ENCODE measurements around the gene ZNF550. TPM values are rescaled to one million over a fixed set of nuclear protein-coding genes. Genes with fewer than 3 reads are reported as not detected.

Gene ZNF550
- total RNA-seq, 1 donor from 2014 or later, result 11.3 TPM

GRCh38 chr19:57570707-57571106 is 11.0 kb upstream of the ZNF550 start:
- TF ChIP-seq CTCF (IDR thresholded peaks at IDR 0.05; ENCODE audit: unreplicated experiment), result no peak
- peaks cover 76% of the 10 kb centered on the region for H3K36me3 Mint-ChIP-seq
- H3K27me3 Mint-ChIP-seq (ENCODE audit: low read depth), result no peaks in the 10 kb centered on the region
- no peak for DNase-seq (ENCODE audit: low spot score in 2 of 2, unreplicated experiment in 2 of 2)
- peaks cover 93% of the 10 kb centered on the region for H3K9me3 Mint-ChIP-seq
- no peak overlapping the region for H3K4me3 Mint-ChIP-seq
- no peak overlapping the region for H3K27ac Mint-ChIP-seq
- H3K4me1 Mint-ChIP-seq, result no peaks in the 10 kb centered on the region

- TF ChIP-seq CTCF (IDR thresholded peaks at IDR 0.05; ENCODE audit: unreplicated experiment), result no peak
- Mint-ChIP-seq H3K27ac (no peak overlapping the region), H3K27me3 (ENCODE audit: low read depth) (no peaks in the 10 kb centered on the region), H3K9me3 (peaks cover 75% of the 10 kb centered on the region), H3K4me3 (no peak overlapping the region), H3K4me1 (no peaks in the 10 kb centered on the region), H3K36me3 (peaks cover 45% of the 10 kb centered on the region)
- DNase-seq (ENCODE audit: low spot score in 2 of 2, unreplicated experiment in 2 of 2), result no peak
These were observed 7.0 kb upstream of the ZNF550 start for GRCh38 chr19:57566396-57567265.

DNA sequence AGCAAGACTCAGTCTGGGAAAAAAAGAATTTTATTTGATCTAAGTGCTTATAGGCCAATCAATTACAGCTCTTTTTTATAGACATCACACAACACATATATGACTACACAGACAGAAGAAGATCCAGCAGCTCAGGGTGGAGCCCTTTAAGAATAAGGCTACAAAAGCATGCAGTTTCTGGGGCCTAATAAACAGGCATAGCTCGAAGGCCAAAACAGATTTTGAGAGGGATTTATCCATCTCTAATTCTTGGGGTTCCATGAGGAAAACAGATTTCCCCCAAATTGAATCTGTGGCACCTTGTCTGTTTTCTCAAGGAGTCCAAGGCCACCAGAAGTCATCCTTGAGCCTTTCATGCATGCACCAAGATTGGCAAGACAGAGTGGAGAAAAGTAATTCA is 3.9 kb upstream of the ZNF550 start:
- Mint-ChIP-seq H3K27me3 (ENCODE audit: low read depth) (no peaks in the 10 kb centered on the region), H3K4me1 (peaks cover 2% of the 10 kb centered on the region), H3K27ac (no peak overlapping the region), H3K9me3 (peaks cover 71% of the 10 kb centered on the region), H3K4me3 (no peak overlapping the region), H3K36me3 (peaks cover 28% of the 10 kb centered on the region)
- no peak for TF ChIP-seq CTCF (IDR thresholded peaks at IDR 0.05; ENCODE audit: unreplicated experiment)
- no peak for DNase-seq (ENCODE audit: low spot score in 2 of 2, unreplicated experiment in 2 of 2)

- Mint-ChIP-seq H3K4me3 (peak overlapping the region; percentile 96), H3K27ac (peak overlapping the region; percentile 93), H3K9me3 (peaks cover 42% of the 10 kb centered on the region), H3K36me3 (peaks cover 41% of the 10 kb centered on the region), H3K27me3 (ENCODE audit: low read depth) (no peaks in the 10 kb centered on the region), H3K4me1 (peaks cover 13% of the 10 kb centered on the region)
- no peak for TF ChIP-seq CTCF (IDR thresholded peaks at IDR 0.05; ENCODE audit: unreplicated experiment)
- DNase-seq (ENCODE audit: low spot score in 2 of 2, unreplicated experiment in 2 of 2), result no peak
These were observed 407 bp upstream of the ZNF550 start for GRCh38 chr19:57560049-57560491.

DNA sequence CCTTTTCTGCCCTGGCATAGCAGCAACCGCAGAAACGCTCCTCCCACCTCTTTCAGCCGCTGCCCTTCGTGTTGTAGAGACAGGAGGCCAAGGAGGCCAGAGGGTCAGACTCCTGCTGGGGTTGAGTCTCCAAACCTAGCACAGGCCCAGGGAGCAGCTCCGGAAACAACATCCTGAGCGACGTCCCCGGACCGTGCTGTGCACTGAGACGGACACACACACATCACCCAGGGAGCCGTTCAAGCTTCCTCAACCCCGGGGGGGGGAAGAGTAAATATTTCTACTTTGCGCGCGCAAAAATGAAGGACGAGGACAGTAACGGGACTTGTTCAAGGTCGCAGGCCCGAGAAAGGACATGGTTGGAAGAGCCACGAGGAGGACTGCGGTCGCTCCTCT is 657 bp downstream of the ZNF550 start:
- peak overlapping the region; percentile 96 for H3K4me3 Mint-ChIP-seq
- peaks cover 13% of the 10 kb centered on the region for H3K4me1 Mint-ChIP-seq
- no peaks in the 10 kb centered on the region for H3K27me3 Mint-ChIP-seq (ENCODE audit: low read depth)
- peak in 1 of 2 experiments; percentile 37 for DNase-seq (ENCODE audit: low spot score in 2 of 2, unreplicated experiment in 2 of 2)
- peaks cover 52% of the 10 kb centered on the region for H3K36me3 Mint-ChIP-seq
- H3K27ac Mint-ChIP-seq, result peak overlapping the region; percentile 93
- peaks cover 46% of the 10 kb centered on the region for H3K9me3 Mint-ChIP-seq
- no peak for TF ChIP-seq CTCF (IDR thresholded peaks at IDR 0.05; ENCODE audit: unreplicated experiment)

Measured in mesothelial cell of epicardium (in vitro differentiated cells).